K562 (cell line): ENCODE data around the gene ITPRIP. TPM values are rescaled to one million over a fixed set of nuclear protein-coding genes. Genes with fewer than 3 reads are reported as not detected.

Source experiments
- ATAC-seq: fragments of 200-7000 bp; cut with Tn5 transposase; 3 replicates; pipeline ENCODE4 v1.9.1; 2020; ENCODE audit warnings: moderate library complexity
- BruUV-seq: library from RNA; stranded (reverse); fragments of 400-500 nt; replicated peaks from 2 replicates; lab custom pipeline; 2021; lab: Mats Ljungman, UMichigan
- CTCF ChIA-PET: fragments of 300-600 bp; formaldehyde crosslinking; extraction: SDS; loops from one replicate; lab custom pipeline; 2021; ENCODE audit warnings: low intra/inter-chr PET ratio; lab: Yijun Ruan, JAX
- POLR2A ChIA-PET: fragments of 300-600, 350-650 bp; sonication (Branson Sonifier 250); formaldehyde crosslinking; extraction: SDS; loops from one replicate; lab custom pipeline; 2021; ENCODE audit warnings: antibody characterized with exemption, inconsistent platforms; lab: Yijun Ruan, JAX
- DNase-seq, 4 experiments: peaks; one replicate each; pipeline versions ENCODE4 v3.0.0 to v3.0.0-alpha.2; 2011 to 2018; ENCODE audit warnings: low spot score in 3 of 4, mixed read lengths in 3 of 4; ENCODE audit errors: extremely low read depth in 1 of 4
- FAIRE-seq: peaks from 2 replicates; lab custom pipeline; 2011; peaks lifted over from hg19 to GRCh38; lab: Jason Lieb, UNC
- H2AFZ ChIP-seq: 2 replicates; pipeline ENCODE4 v1.6.0; 2011; ENCODE audit warnings: low read depth, low read length, control low read depth, inconsistent platforms
- H3K27ac ChIP-seq: fragments of 200-600 bp; 3 replicates; pipeline ENCODE4 v1.8.0; 2011; ENCODE audit warnings: low read depth, mild to moderate bottlenecking, control low read depth, inconsistent platforms, low read length, moderate library complexity, mixed read lengths; ENCODE audit errors: extremely low read depth
- H3K27me3 ChIP-seq, 2 experiments: fragments of 300-600 bp in 1 of 2; 2 replicates in 1 of 2; 3 replicates in 1 of 2; pipeline versions ENCODE4 v1.6.0 to v1.8.0; 2011; ENCODE audit warnings: inconsistent platforms in 2 of 2, low read length in 2 of 2, mild to moderate bottlenecking in 1 of 2, mixed read lengths in 1 of 2, moderate library complexity in 1 of 2; ENCODE audit not compliant: control insufficient read depth in 2 of 2, insufficient read depth in 2 of 2
- H3K36me3 ChIP-seq: fragments of 300-600 bp; 3 replicates; pipeline ENCODE4 v1.8.0; 2011; ENCODE audit warnings: mild to moderate bottlenecking, low read length, inconsistent platforms; ENCODE audit not compliant: control insufficient read depth, insufficient read depth
- H3K4me1 ChIP-seq, 2 experiments: fragments of 200-600 bp in 1 of 2; replicated peaks in 1 of 2; 2 replicates in 1 of 2; 3 replicates in 1 of 2; pipeline versions ENCODE4 v1.5.1 to v1.8.0; 2011; ENCODE audit warnings: inconsistent platforms in 2 of 2, low read length in 2 of 2, mild to moderate bottlenecking in 1 of 2, mixed read lengths in 1 of 2, moderate library complexity in 1 of 2; ENCODE audit not compliant: control insufficient read depth in 2 of 2, insufficient read depth in 2 of 2
- H3K4me2 ChIP-seq: 2 replicates; pipeline ENCODE4 v1.6.1; 2011; ENCODE audit warnings: low read length, control low read depth, inconsistent platforms, mixed read lengths; ENCODE audit not compliant: insufficient read depth
- H3K4me3 ChIP-seq: fragments of 200-600 bp; sonication (generic), shearing (Covaris generic); 2 replicates; pipeline ENCODE4 v1.5.1; 2016; ENCODE audit warnings: control low read depth, inconsistent platforms
- H3K79me2 ChIP-seq: fragments of 200-600 bp; 3 replicates; pipeline ENCODE4 v1.8.0; 2011; ENCODE audit warnings: low read length, inconsistent platforms; ENCODE audit not compliant: control insufficient read depth, insufficient read depth
- H3K9ac ChIP-seq, 2 experiments: 2 replicates each; pipeline versions ENCODE4 v1.6.0 to v1.6.1; 2011; ENCODE audit warnings: low read depth in 2 of 2, low read length in 2 of 2, control low read depth in 1 of 2, inconsistent platforms in 1 of 2, mild to moderate bottlenecking in 1 of 2, mixed read lengths in 1 of 2; ENCODE audit not compliant: insufficient read depth in 1 of 2
- H3K9me1 ChIP-seq: one replicate; pipeline ENCODE4 v1.6.0; 2011; ENCODE audit warnings: inconsistent platforms, mild to moderate bottlenecking, low read length, moderate library complexity; ENCODE audit not compliant: control insufficient read depth, insufficient read depth
- H3K9me3 ChIP-seq: replicated peaks from 2 replicates; pipeline ENCODE4 v1.5.1; 2011; ENCODE audit warnings: low read depth, low read length, inconsistent platforms; ENCODE audit not compliant: control insufficient read depth, insufficient read depth
- H4K20me1 ChIP-seq: replicated peaks from 2 replicates; pipeline ENCODE4 v1.6.1; 2011; ENCODE audit warnings: low read length, inconsistent platforms, mixed read lengths; ENCODE audit not compliant: control insufficient read depth, insufficient read depth
- NFIC ChIP-seq: fragments of 450-650 bp; IDR thresholded peaks from 2 replicates; pipeline ENCODE4 v1.6.1; 2017; ENCODE audit warnings: mild to moderate bottlenecking, inconsistent platforms
- NFRKB ChIP-seq: fragments of 450-650 bp; IDR thresholded peaks from 2 replicates; pipeline ENCODE4 v1.6.1; 2016; ENCODE audit warnings: low read depth
- POLR2A ChIP-seq: fragments of 450-650 bp; conservative IDR thresholded peaks from 2 replicates; pipeline ENCODE4 v1.6.1; 2016
- RFX1 ChIP-seq: fragments of 450-650 bp; IDR thresholded peaks from 2 replicates; pipeline ENCODE4 v1.6.1; 2016; ENCODE audit warnings: mild to moderate bottlenecking, moderate library complexity
- STAG1 ChIP-seq: sonication (generic); formaldehyde crosslinking; IDR thresholded peaks from 2 replicates; pipeline ENCODE4 v1.5.0; 2020; ENCODE audit warnings: missing genetic modification reagents, borderline replicate concordance
- WGBS: fragments of 100-300 bp; shearing (Covaris generic); methylation state at CpG from one replicate; pipeline ENCODE4 v1.1.6; 2016; ENCODE audit warnings: low coverage, mixed read lengths; ENCODE audit not compliant: insufficient coverage; ENCODE audit errors: missing lambda C conversion rate; 5-methylcytosine and 5-hydroxymethylcytosine counted together
- in situ Hi-C: fragments of 300-500 bp; cut with MboI; formaldehyde crosslinking; loops from 4 replicates; pipeline ENCODE4 v1.15.0; 2018; ENCODE audit warnings: inconsistent platforms, mixed read lengths
- intact Hi-C: fragments of 100-400 bp; cut with micrococcal nuclease; formaldehyde crosslinking; loops from 2 replicates; pipeline ENCODE4 v1.14.2; 2022
- polyA plus RNA-seq, 8 experiments: library from polyadenylated mRNA; depleted of rRNA in 4 of 8; stranded (reverse) in 5 of 8; unstranded in 3 of 8; fragments of >200 nt; fragmentation: Nextera tagmentation in 2 of 8; fragmentation: Illumina TruSeq in 1 of 8; extraction: Ambion mirVana in 2 of 8; extraction: Trizol in 1 of 8; gene quantifications; 2 replicates each; pipeline versions ENCODE4 v1.2.1 to v1.2.3, GENCODE V29; 2011 to 2014; ENCODE audit warnings: inconsistent platforms in 1 of 8, missing spikeins in 1 of 8
- total RNA-seq, 7 experiments: library from RNA; depleted of rRNA in 6 of 7; stranded (reverse); fragments of >200 nt in 6 of 7; fragmentation: Illumina TruSeq in 2 of 7; extraction: Trizol in 2 of 7; gene quantifications; 2 replicates each; pipeline versions ENCODE4 v1.2.1 to v1.2.3, GENCODE V29; 2011 to 2021; ENCODE audit warnings: low replicate concordance in 1 of 7

ITPRIP gene
- total and polyA plus RNA-seq, 9 of the 15 experiments (the other 6 are each of a cell fraction or from before 2014, with no cell fraction given) = 4.4 to 28.5 (median 10.9) TPM

DNA sequence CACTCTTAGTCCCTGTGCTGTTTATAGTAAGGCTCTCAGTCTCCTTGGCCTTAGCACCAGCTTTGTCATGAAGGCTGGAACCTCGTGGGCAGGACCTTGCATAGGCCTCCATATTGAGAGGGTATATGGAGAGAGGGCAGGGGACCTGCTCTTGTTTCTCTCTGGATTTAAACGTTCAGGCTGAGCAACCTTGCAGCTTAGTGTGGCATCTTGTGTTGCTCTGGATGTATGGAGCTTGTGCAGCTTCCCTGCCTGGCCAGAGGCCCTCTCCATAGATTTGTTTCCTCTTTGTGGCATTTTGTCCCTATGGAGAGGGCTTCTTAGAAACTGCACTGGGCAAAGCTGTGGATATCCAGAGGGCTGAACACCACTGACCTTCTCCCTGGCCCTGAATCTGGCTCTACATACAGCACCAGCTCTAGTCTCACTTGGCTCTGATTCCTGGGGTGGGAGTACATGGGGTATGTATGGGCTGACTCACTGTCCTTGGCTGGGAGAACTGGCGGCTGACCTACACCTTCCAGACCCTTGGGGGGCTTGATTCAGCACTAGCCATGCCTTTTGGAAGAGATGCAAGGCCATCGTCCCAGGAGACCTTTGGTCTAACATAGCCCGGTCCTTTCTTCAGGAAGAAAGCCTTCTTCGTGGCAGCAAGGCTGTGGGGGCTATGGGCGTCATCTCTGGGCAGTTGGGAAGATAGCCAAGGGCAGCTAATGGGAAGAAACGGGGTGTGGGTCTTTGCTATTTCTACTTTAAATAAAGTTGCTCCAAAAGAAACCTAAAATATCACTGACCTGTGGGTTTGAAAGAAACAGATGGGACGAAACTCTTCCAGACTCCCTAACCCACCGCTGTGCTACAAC, 30.5 kb downstream of the ITPRIP start:
- H3K27me3 ChIP-seq = no peaks in the 10 kb centered on the region
- no peak overlapping the region for H3K9ac ChIP-seq
- H2AFZ ChIP-seq = no peak overlapping the region
- no peaks in the 10 kb centered on the region; the same call in 1 of the 2 replicates for H3K9me3 ChIP-seq
- H3K36me3 ChIP-seq = peaks cover 32% of the 10 kb centered on the region; the same call in 2 of the 3 replicates
- H3K9me1 ChIP-seq = no peaks in the 10 kb centered on the region
- peaks cover 8% of the 10 kb centered on the region for H3K79me2 ChIP-seq
- POLR2A ChIA-PET = interaction anchor here (1.6 kb wide), 1 partner anchor 14 kb away, joined by 4 read pairs; no protein-coding TSS in a partner anchor
- ATAC-seq = peak; percentile 15
- no peak for DNase-seq
- H3K27ac ChIP-seq = no peak overlapping the region
- H4K20me1 ChIP-seq = peaks cover 10% of the 10 kb centered on the region
- no TSS peak for BruUV-seq
- in situ Hi-C loops (no loop called here), intact Hi-C loops (no loop called here)
- H3K4me1 ChIP-seq = no peaks in the 10 kb centered on the region; a peak in 3 of 5 replicates
- TF ChIP-seq NFIC (0 out of 2 replicates have a peak, but pooled peaks have one; percentile 4), STAG1 (CRISPR knock-in tag) (no peak), POLR2A (peak; percentile 50)
- H3K4me3 ChIP-seq = no peak overlapping the region
- FAIRE-seq = no peak
- no peak overlapping the region for H3K4me2 ChIP-seq
- CTCF ChIA-PET = no interaction called here
- WGBS = 59% methylated on average over 6 of the region's 10 CpGs

DNA sequence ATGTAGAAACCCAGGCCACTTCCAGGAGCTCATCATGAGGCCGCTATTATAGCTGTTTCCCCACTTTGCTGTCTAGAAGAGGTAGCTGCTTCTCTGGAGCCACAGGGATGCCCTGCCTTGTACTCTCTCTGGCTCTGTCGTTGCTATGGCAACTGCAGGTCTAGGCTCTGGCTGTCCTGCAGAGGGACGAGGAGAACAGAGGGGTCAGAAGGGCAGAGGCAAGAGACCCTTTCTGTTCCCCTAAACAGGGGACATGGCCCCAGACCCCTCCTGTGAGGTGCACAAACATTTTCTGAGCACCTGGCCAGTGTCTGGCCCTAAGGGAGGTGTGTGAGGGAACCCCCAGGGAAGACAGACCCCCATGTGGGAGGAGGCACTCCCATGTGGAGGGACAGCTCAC, 31.4 kb downstream of the ITPRIP start:
- ATAC-seq (no peak), DNase-seq (no peak), FAIRE-seq (peak; percentile 6)
- no peaks in the 10 kb centered on the region; the same call in 1 of the 2 replicates for H3K9me3 ChIP-seq
- H4K20me1 ChIP-seq = peaks cover 7% of the 10 kb centered on the region; the same call in 1 of the 2 replicates
- H3K36me3 ChIP-seq = peaks cover 23% of the 10 kb centered on the region; the same call in 2 of the 3 replicates
- H3K27me3 ChIP-seq = no peaks in the 10 kb centered on the region
- ChIA-PET POLR2A (interaction anchor here (0.7 to 1.1 kb wide), 2 partner anchors 15 to 22 kb away, joined by 3 to 5 read pairs; no protein-coding TSS in a partner anchor), CTCF (no interaction called here)
- no peak overlapping the region for H2AFZ ChIP-seq
- in situ Hi-C loops = no loop called here
- no peak overlapping the region for H3K9ac ChIP-seq
- peaks cover 4% of the 10 kb centered on the region for H3K79me2 ChIP-seq
- H3K9me1 ChIP-seq = no peaks in the 10 kb centered on the region
- H3K4me1 ChIP-seq = no peaks in the 10 kb centered on the region; a peak in 3 of 5 replicates
- WGBS = 33% methylated on average over 2 of the region's 3 CpGs
- BruUV-seq = no TSS peak
- peak; percentile 86 for TF ChIP-seq RFX1
- TF ChIP-seq NFRKB = no peak
- H3K4me2 ChIP-seq = no peak overlapping the region
- H3K27ac ChIP-seq = no peak overlapping the region
- intact Hi-C loops = no loop called here
- no peak overlapping the region for H3K4me3 ChIP-seq
